Lower leg skin (tissue), 3 donors: ENCODE measurements around the gene SUGCT.

Source experiments
- POLR2A ChIP-seq, 2 donors: fragments of 450-650 bp; IDR thresholded peaks; one replicate each; pipeline ENCODE4 v1.6.1; 2016 to 2017; ENCODE audit warnings: antibody characterized with exemption in 2 of 2, mild to moderate bottlenecking in 1 of 2, moderate library complexity in 1 of 2
- TF ChIP-seq, protein P1 (sequence below), 3 donors: fragments of 450-650 bp; IDR thresholded peaks; one replicate each; pipeline ENCODE4 v1.5.1; 2016; ENCODE audit warnings: antibody characterized with exemption in 3 of 3, mild to moderate bottlenecking in 3 of 3, moderate library complexity in 2 of 3

DNA sequence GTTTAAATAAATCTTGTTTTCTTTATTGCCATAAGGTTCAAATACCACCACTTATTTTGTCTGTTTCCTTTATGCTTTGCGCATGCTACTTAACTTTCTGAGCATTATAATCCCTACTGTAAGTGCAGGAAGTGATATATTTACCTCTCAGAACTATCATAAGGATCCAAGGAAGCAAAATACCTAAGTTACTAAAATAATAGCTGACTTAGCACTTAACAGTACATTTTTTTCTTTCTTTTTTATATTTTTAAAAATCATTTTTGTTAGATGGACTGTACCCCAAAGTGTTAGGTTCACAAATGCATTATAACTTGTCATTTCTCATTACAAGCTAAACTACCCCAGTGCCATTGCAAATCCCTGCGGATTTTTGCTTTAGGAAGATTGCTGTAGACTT is 663.8 kb downstream of the SUGCT start:
- TF ChIP-seq, protein P1, sequence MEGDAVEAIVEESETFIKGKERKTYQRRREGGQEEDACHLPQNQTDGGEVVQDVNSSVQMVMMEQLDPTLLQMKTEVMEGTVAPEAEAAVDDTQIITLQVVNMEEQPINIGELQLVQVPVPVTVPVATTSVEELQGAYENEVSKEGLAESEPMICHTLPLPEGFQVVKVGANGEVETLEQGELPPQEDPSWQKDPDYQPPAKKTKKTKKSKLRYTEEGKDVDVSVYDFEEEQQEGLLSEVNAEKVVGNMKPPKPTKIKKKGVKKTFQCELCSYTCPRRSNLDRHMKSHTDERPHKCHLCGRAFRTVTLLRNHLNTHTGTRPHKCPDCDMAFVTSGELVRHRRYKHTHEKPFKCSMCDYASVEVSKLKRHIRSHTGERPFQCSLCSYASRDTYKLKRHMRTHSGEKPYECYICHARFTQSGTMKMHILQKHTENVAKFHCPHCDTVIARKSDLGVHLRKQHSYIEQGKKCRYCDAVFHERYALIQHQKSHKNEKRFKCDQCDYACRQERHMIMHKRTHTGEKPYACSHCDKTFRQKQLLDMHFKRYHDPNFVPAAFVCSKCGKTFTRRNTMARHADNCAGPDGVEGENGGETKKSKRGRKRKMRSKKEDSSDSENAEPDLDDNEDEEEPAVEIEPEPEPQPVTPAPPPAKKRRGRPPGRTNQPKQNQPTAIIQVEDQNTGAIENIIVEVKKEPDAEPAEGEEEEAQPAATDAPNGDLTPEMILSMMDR (IDR thresholded peaks at IDR 0.05), result no peak
- TF ChIP-seq POLR2A (IDR thresholded peaks at IDR 0.05), result no peak
